Measurements from ENCODE around the gene RAPSN. TPM values are rescaled to one million over a fixed set of nuclear protein-coding genes. Genes with fewer than 3 reads are reported as not detected.

RAPSN gene
- 0.18 TPM in 1 of 2 replicates, not detected in the other for total RNA-seq

DNA sequence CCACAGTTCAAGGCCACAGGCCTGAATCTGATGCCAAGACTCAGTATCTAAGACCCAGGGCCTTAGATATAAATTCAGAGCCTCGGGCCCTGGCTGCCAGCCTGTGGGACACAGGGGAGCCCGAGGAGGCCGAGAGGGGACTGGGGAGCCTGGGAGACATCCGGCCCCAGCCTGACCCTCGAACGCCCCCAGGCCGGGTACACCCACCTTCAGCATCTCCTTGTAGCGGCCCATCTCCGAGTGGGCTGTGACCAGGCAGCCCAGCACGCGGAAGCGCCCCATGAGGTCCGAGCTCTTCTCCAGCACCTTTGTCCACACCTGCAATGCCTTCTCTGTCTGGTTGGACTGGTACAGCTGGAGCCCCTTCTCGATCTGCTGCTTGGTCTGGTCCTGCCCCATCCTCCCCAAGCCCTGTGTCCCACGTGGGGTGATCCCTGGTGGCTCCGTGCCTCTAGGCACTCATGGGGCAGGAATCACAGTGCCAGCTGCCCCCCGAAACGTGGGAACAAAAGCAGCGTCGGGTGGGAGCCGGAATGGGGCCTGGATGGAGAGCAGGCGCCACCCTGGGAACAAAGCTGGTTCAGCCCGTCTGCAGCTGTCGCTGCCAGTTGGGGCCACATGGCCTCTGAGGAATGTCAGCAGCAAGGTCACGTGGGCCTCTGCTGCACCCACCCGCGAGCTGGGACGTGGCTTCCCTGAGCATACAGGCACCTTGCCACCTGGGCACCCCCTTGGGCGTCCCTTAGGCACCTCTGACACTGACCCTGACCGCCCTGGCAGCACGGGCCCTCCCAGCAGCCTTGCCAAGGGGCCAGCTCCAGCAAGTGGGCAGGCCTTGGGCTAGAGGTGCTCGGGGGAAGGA, at the start of gene RAPSN:
TSS of gene RAPSN (minus strand) at position 571 of the 862 bp plus-strand sequence. CDS start at position 399, 172 bp downstream.

DNA sequence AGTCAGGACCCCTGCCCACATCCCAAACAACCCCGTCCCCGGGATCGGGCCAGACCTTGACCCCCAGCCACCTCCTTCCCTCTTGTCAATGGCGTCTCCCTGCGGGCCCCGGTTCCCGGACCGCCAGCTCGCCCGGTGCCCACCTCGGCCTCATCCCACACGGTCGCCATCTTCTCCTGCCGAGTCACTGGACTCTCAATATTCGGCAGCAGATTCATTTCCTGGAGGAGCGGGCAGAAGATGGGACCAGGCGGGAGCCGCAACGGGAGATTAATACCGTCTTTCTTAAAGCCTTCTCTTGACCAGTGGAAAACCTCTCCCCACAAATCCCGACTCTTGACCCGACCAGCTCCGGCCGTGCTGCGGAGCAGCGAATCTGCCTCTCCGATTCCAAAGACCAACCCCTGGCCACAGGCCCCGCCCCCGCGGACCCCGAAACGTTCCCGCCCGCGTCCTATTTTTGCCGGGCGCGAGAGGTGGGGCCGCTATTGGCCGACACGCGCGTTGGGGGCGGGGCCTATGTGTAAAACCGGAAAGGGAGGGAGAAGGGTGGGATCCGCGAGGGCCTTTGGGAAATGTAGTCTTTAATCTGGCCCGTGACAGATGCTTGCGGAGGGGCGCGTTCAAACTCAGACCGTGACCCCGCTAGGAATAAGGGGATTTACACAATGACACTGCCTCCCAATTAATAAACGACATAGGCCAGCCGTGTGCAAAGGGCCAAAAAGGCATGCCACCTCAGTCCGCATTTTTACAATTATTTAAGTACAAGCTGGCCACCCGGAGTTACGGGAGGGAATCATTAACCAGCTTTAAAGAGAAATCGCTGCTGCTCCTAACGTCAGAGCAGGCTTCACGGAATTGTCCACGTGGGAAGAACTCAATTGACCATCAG, 22.6 kb downstream of the RAPSN start, which contains the start of gene PSMC3:
TSS of gene PSMC3 (minus strand) at position 378 of the 895 bp plus-strand sequence. CDS start at position 218, 160 bp downstream.

DNA sequence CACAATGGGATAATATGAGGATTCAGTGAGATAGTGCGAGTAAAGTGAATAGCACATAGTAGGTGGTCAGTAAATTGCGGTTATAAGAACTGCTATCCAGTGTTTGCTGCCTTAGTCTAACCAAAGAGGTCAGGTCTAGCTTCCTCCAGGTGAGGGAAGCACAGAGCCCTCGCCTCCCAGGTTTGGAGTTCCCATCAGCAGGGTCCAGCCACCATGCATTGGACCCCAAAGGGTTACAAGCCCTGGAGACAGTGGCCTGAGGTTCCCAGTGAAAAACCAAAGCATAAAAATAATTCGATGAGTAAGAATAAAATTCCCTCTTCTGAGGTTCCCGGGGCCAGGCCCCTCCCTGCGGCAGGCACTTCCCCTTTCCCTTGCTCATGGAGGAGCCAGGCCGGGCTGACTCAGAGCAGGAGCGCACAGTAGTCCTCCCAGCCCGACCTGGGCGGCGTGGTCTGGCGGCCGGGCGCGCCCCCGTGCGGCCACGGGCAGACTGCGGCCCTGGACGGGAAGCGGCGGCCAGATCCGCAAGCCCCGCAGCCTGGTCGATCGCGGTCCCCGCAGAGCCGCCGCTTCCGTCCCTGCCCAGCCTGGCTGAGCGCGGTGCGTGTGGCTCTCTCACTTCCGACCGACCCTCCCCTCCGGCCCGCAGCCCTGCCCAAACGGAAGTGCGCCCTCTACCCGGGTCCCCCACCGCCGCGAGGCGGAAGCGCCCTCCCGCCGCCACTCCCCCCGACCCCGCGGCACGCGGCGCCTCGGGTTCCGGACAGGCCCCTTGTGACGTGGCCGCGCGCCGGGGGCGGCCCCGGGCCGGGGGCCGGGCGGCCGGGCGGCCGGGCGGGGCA, 41.0 kb downstream of the RAPSN start, which contains the start of gene SLC39A13:
TSS of gene SLC39A13 (plus strand) at position 845 of the 845 bp plus-strand sequence. CDS start 1,505 bp downstream, outside the sequence.

Other genes starting within 250 kb of the RAPSN start
- gene DDB2, start 234.2 kb downstream of the RAPSN start, total RNA-seq = 35.6 and 38.1 TPM in 2 replicates
- 13.9 and 16.4 TPM in 2 replicates for gene ACP2, start 200.3 kb downstream of the RAPSN start, total RNA-seq
- gene NR1H3, start 191.1 kb downstream of the RAPSN start, total RNA-seq = 21.1 and 23.5 TPM in 2 replicates
- gene MADD, start 179.0 kb downstream of the RAPSN start, total RNA-seq = 9.2 and 12.0 TPM in 2 replicates
- not detected in 2 replicates for gene MYBPC3, start 96.4 kb downstream of the RAPSN start, total RNA-seq
- gene SPI1, start 70.6 kb downstream of the RAPSN start, total RNA-seq = not detected in 2 replicates
- gene SLC39A13, start 40.5 kb downstream of the RAPSN start, total RNA-seq = 38.4 and 47.0 TPM in 2 replicates
- 165 and 186 TPM in 2 replicates for gene PSMC3, start 22.7 kb downstream of the RAPSN start, total RNA-seq
- gene CELF1, start 104.0 kb upstream of the RAPSN start, total RNA-seq = 60.4 and 65.7 TPM in 2 replicates
- 62.2 and 75.3 TPM in 2 replicates for gene PTPMT1, start 116.5 kb upstream of the RAPSN start, total RNA-seq
- gene KBTBD4, start 129.8 kb upstream of the RAPSN start, total RNA-seq = 20.3 and 20.8 TPM in 2 replicates
- 75.7 and 82.6 TPM in 2 replicates for gene NDUFS3, start 129.9 kb upstream of the RAPSN start, total RNA-seq
- 0.09 TPM in 1 of 2 replicates, not detected in the other for gene FAM180B, start 137.5 kb upstream of the RAPSN start, total RNA-seq
- gene C1QTNF4, start 145.3 kb upstream of the RAPSN start, total RNA-seq = 0.09 TPM in 1 of 2 replicates, not detected in the other
- gene MTCH2, start 193.4 kb upstream of the RAPSN start, total RNA-seq = 62.7 and 70.1 TPM in 2 replicates

Data from smooth muscle cell of bladder (primary cell).